ELR (cell line): ENCODE measurements around the gene PARD6G.

ENCODE experiments used
- DNase-seq: peaks from one replicate; pipeline ENCODE4 v3.0.0-alpha.2; 2015; ENCODE audit warnings: low read depth

Gene PARD6G

DNA sequence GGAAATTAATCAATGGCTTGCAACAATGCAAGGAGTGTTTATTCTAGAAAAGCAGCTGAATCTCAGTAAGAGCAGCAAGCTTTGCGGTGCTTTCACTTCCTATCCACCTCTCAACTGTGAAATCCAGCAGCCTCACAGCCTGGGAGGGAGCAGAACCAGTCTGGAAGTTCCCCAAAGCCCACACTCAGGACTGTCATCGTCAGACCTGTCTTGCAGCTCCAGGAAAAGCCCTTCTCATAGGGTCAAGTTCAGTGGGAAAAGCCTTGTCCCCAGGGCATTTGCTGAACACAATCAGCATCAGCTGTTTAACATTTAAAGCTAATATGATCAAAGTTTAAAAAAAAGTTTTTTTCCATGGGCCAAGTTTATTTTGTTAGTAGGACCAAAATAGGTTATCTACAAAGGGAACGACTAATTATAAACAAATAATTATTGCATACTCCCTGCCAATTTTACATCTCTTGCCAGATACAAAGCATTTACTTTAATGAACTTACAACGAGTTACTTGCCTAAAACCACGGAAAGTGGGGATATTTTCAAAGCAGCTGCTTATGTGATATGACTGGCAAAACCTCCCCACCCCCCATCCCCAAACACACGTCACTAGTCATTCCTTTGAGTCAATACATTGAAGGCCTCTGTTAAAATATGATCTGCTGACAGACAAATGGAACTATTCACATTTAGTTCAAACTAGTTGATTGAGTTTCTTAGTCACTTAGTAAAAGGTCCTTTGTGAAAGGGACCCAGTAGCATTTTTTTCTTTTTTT lies 36.8 kb downstream of the PARD6G start:
- DNase-seq, result no peak

DNA sequence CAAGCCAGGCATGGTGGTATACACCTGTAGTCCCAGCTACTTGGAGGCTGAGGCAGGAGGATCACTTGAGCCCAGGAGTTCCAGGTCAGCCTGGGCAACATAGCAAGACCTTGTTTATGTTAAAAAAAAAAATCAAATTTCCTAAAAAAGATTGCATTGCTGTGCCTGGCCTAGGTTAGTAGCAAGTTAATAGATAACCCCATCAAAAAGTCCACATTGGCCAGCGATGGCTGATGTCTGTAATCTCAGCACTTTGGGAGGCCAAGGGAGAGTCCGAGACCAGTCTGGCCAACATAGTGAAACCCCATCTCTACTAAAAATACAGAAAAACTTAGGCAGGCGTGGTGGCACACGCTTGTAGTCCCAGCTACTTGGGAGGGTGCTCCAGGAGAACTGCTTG lies 38.7 kb downstream of the PARD6G start:
- no peak for DNase-seq

DNA sequence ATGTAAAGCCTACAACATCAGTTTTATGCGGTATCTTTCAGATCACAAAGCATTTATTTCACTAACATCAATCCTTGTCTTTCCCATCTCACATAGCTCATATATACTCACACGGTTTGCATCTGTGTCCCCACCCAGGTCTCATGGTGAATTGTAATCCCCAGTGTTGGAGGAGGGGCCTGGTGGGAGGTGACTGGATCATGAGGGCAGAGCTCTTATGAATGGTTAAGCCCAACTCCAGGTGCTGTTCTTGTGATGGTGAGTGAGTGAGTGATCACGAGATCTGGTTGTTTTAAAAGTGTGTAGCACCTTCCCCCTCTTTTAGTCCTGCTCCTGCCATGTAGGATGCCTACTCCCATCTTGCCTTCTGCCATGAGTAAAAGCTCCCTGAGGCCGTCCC lies 42.0 kb downstream of the PARD6G start:
- no peak for DNase-seq

DNA sequence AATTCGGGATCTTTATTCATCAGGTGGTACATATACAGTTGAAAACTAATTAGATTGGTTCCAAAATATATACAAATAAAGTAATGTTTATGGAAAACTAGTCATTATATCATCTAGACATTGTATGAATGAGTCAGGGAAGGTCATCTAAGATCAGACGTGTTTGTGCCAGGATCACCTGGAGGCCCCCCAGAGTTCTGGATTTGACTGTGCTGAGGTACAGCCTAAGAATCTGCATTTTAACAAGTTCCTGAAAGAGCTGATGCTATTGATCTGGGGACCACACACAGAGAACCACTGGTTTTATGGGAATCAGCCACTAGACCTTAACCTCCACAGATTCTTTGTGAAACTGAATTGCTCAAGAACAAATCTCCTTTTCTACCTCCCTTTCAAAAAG lies 43.2 kb downstream of the PARD6G start:
- no peak for DNase-seq

DNA sequence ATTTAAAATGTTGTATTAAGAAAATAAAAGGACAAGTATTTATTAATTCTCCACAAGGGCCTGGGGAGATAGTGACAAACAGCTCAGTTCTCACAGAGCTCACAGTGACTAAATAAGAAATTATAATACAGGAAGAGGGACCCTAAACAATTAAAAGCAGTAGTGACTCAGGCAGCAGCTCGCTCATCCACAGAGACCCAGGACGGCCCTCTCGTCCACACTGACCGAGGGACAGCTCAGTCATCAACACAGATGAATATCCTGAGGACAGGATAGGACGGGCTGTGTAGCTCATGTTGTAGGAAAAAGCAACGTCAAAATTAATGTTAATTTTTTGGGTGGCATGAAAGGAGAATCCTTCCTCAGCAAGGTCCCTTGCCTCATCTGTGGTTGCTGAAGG lies 44.1 kb downstream of the PARD6G start:
- no peak for DNase-seq

DNA sequence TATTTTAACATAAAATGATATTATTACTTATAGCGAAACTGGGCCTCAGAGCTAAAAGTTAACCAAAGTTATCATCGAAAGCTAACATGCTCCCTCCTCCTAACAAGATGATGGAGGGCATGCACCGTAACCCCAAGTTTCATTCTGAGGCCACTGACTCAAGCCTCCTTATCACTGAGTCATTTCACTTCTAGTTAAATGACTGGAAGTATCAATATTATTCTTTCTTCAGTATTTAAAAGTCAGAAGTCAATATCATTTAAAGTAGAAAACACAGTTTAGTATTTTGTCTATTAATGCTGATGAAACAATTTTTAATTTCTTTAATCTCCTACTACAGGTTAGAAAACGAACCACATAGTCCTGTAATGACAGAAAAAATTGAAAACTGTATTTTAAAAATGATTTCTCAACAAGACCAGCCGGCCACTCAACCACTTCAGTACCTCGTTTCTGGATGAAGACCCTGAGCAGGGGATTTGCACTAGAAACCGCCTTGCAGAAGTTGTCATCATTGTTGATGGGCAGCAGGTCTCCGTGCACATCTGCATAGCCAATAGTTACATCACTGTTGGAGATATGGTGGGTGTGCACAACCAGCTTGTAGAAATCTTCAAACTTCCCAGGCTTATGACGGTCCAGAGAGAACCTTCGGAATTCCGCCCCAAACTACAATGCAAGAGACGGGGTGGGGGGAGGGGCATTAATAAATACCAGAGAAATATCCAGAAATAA lies 44.9 kb downstream of the PARD6G start:
- no peak for DNase-seq

DNA sequence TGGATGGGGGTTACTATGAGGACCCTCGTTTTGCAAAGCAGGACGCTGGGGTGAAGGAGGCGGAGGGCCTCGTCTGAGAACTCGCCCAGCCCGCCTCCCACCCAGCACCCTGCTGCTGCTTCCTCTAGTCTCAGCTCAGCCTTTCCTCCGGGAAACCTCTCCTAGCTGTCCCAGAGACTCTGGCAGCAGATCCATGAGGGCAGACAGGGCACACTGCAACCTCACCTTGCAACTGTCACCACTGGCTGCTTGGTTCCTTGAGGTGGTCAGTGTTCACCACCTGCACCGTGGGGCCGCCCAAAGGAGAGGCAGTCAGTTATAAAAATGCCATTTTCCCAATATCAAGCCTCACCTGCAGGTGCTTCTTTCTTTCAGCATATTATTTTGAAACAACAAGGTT lies 45.6 kb downstream of the PARD6G start:
- DNase-seq, result no peak

DNA sequence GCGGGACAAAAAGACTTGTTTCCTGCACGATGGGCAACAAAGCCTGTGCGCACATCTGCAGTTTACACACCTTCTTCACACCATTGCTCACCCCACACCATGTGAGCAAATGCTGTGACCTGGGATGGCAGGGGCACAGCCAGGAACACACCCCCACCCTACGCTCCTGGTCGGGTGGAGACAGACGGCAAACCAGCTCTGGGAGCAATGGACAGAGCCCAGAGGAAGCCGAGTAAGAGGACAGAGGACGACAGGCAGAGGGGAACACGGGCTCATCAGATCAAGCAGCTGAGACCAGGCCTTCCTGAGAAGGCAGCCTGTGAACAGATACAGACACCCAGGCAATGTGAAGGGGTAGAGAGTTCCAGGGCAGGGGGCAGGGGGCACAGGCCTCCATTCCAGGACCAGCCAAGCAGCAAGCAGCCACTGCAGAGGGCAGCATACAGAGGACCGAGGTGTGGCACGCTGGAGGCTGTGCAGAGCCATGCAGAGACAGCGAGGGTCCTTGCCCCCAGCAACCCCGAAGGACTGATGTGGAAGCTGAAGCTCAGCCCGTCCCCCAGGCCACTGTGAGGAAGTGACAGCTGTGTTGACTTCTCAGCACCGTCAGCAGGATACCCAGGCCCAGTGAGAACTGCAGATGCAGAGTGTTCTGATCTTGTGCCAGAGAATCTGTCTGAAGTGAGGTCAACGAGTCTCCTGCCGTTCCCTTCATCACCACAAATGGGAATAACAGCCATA lies 46.2 kb downstream of the PARD6G start:
- DNase-seq, result no peak

DNA sequence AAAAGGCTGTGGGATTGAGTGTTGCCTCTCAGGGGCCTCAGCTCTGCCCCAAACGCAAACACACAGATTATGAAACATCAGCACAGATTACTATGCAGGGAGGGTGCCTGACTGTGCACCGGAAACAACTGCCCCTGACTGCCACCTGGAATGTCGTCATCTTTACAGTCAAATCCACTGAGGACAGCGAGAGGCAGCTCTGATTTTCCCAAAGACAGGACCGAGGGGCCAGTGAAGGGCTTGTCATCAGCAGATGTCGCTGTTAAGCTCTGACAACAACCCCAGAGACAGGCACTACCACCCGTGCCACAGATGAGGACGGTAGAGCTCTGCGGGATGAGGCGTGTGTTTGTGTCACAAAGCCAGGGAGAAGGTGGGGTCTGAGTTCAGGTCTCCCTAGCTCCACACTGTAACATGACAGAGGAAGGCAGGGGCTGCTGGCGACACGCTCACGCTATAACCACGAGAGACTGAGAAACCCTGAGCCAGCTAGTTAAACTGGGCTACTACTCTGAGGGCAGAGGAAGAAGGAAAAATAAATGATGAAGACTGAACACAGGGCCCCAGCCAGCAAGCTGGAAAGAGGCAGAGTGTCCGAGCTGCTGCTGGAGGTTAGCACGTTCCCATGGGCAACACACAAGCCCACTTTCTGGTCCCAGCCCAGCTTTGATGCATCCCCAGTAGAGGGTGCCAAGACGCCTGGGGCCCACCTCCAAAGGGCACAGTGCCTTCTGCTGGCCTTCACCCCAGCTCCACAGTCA lies 47.0 kb downstream of the PARD6G start:
- DNase-seq, result no peak

DNA sequence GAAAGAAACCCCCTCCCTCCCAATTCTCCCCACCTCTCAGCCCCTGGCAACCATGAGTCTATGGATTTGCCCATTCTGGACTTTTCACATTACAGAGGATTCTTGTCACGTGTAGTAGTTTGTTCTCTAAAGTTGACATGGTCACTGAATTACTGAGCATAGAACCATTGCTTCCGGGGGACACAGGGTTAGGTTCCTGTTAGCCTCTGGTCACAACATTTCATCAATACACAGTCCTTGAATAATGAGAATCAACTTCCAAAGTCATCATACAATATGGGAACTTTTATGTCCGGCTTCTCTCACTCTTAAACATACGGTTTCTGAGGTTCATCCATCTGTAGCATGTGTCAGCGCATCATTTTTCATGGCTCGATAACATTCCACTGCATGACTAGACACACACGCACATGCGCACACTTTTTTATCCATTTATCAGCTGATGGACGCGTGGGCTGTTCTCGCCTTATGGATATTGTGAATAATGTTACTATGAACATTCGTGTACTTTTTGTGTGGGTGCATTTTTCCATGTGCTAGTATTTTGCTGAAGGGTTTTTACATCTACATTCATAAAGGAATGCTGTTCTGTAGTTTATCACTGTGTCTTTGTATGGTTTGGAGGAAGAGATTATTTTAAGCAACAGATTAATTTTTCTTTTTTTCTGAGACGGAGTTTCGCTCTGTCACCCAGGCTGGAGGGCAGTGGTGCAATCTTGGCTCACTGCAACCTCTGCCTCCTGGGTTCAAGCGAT lies 48.1 kb downstream of the PARD6G start:
- no peak for DNase-seq

DNA sequence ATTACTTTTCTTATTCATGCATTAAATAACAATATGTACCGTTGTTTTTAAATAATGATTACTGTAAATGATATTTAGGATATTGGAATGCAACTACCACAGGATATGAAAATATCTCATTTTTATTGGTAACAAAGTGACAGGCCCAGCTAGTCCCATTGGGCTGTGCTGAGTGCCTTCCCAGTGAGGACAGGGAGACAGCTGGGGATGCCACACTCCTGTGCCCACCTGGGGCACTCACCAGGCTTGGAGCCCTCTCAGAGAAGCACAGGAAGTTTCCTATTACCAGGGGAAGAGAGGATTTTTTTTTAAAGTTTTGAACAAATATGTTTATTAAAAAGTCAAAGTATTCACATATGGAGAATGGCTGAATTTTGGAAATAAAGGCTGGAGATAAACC lies 48.9 kb downstream of the PARD6G start:
- DNase-seq, result no peak

DNA sequence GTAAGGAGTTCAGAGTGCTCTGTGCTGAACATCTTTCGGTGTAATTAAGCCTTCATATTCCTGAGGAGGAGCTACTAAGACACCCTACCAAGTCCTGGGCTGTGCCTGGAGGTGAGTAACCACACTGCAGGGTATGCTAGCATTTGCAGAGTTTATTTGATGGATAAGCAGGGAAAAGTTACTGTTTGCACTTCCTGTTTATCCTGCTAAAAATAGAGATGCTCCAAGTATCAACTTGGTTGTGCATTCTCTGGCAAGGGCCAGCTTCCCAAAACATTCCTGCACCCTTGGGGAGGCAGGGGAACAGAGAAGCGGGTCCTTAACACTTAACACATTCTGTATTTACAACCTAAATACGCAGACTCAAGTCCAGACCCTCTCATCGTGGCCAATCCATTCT lies 49.8 kb downstream of the PARD6G start:
- DNase-seq, result peak; percentile 20

DNA sequence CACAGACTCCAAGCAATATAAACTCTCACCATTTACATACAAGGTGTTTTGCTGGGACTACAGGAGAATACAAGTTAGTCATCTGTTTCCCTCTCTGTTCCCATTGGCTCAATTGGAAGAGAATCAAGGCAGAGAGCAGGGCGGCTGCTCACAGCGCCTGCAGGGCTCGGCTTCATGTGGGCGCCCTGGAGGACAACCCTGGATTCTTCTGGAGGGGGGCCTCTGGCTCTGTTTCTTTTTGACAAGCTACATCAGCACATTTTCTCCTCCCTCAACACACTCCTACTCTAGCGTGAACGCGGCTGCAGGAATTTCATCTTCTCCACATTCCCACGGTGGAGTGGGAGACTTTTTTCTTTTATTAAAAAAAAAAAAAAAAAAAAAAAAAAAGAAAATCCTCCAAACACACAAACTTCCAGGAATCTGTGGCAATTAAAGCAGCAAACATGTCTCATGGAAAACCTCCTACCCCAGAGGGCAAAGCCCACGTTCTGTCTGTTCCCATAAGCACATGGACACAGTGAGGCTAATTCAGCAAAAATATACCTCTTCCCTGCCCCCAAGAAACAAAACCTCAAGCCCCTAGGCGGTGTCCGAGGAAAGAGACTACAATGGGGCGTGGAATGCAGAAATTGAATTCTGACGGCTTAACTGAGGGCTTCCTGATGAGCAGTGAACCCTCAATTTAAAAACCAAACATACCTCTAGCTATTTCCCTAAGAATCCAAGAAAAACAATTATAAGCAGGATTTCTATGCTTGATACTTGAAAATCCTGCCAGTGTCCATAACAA lies 50.6 kb downstream of the PARD6G start:
- DNase-seq, result peak; percentile 52

DNA sequence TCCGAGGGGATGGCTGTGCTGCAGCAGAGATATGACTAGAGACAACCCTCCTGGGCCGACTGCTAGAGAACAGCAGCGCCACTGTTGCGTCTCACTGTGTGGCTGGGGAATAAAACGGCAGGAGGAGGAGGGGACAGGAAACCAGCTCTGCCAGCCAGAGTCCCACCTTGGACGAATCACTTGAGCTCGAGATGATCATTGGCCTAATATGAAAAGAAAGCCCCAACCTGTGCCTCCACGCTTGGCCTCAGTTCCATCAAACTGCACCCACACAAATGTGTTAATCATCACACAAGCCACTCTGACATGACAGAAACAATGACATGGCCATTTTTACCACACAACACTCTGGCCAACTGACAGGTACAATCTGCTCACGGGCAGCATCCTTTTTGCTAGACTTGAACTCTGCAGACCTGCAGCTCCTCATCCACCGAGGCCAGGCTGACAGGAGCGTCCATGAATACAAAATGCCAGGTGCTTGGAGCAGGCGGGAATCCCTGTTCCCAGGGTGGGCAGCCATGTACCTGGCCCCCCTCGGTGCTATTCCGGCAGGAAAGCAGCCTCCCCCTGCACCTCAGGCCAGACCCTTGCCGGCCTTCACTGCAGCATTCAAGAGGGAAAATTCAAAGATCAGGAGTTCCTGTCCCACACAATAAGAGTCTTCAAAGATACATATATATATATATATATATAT lies 52.3 kb downstream of the PARD6G start:
- no peak for DNase-seq

DNA sequence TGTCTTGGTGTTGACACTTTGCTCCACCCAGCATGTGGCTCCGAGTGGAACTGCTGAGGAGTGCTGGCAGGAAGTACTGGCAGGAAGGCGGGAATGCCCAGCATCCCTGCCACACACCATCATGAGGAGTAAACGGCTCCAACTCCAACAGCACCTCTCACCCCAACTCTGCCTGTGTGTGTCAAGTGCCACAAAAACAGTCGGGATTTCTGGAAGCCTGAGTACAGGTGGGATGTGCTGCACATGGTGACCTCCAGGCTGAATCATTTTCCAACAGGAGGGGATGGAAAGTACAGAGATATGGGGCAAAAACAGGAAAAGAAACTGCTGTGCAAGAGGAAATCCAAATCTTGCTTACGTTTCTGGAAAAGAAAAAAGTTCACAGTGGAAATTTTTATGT lies 53.6 kb downstream of the PARD6G start:
- no peak for DNase-seq

DNA sequence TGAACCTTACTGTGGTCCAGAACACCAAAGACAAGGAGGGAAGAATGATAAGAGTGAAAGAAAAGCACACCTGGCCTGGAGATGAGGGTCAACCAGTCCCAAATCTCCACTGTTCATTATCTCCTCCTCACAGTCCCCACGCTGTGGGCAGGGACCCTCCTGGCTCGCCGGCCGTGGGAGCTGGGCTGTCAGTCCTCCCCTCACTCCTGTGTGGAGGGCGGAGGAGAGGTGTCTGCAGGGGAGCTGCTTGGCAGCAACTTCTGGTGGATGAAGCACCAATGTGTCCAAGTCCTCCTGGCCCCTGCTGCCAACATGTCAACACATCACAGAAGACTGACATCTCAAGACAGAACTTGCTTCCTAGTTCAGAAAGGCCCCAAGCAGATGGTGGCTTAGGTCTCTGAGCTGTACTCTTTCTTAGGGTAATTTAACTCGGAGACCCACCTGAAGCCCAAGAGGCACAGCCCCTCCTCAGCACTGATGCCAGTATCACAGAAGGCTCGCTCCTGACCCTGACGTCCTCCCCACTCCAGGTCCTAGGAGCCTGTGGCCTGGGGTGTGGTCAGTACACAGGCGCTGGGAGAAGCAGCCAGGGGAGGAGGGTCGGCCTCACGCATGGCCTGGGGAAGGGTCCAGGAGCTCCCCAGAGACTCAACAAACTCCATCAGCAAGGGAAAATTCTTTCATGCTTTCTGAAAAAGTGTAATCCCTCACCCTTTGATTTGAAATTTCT lies 54.5 kb downstream of the PARD6G start:
- no peak for DNase-seq

DNA sequence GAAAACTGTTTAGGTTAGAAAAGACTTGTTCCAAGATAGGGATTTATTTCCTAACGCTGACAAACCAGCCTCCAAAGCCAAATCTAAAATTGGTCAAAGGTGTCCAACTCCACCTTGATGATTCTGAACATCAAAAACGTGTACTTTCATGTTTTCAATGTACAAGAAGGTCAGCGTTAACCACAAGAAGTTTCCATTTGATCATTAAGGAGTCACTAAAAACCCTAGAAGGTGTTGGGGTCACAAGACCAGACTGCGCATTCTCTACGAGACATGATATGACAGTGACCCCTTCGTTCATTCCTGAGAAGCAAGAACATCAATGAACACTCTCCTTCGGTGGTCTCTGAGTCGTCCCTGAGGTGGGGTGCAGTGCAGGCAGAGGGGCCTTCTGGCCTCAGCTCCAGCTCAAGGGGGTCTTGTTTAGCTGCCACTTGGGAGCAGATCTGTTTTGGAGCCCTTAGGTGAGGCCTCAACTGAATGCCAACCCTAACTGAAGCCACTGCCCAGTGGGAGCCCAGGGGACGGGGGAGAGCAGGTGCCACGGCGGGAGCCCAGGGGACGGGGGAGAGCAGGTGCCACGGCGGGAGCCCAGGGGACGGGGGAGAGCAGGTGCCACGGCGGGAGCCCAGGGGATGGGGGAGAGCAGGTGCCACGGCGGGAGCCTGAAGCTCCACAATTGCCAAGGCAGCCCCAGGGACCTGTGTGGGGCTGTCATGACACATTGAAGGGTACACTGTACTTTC lies 55.2 kb downstream of the PARD6G start:
- DNase-seq, result no peak

DNA sequence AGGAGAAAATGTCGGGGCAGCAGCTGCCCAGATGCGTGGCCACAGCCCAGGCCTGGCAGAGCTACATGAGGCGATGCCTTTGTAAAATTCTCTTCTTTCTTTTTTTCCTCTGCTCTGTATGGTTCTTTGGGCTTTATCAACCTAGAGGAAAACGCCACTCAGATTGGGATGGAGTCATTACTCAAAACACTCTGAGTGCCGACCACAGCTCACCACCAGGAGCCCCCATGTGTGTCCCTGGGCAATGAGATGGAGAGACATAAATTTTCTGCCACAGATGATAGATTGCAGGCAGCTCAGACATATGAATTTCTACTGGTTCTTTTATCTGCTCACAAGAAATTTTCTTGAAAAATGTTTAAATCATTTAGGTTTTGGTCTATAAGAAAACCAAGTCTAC lies 56.0 kb downstream of the PARD6G start:
- no peak for DNase-seq

DNA sequence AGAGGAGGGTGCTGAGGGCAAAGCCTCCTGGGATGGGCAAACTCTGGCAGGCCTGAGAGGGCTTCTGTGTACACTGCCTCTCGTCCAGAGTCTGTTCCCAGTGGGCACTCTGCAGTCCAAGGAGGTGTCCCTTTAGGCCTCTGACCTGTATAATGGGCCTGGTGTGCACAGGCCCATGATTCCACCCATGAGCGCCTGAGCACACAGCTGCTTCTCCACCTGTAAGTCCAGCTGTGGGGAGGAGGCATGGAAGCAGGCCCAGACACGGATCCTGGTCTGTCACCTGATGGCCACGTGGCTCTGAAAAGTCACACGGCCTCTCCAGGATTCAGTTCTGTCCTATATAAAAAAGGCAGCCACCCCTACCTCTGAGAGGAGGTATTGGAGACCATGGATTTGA lies 57.0 kb downstream of the PARD6G start:
- no peak for DNase-seq
